ENCODE measurements around the gene DNAJB5. TPM values are rescaled to one million over a fixed set of nuclear protein-coding genes. Genes with fewer than 3 reads are reported as not detected.
A peak's percentile ranks its signal among the peaks of the same experiment; 100 is the strongest.

The DNAJB5 gene
- polyA plus RNA-seq, 1 of the 3 experiments (the other 2 are of a cell fraction): 3.3 TPM

- H3K27ac ChIP-seq (ENCODE audit: low read depth in 2 of 2, low read length in 1 of 2): peak overlapping the region in 1 of 2 experiments; percentile 82; a peak in 2 of 4 replicates
- no peaks in the 10 kb centered on the region for H3K36me3 ChIP-seq (replicated peaks in 1 of 2; ENCODE audit: control insufficient read depth in 1 of 2, insufficient read depth in 2 of 2, low read length in 1 of 2)
- no peaks in the 10 kb centered on the region for H3K9me3 ChIP-seq
- no peak overlapping the region for H3K4me3 ChIP-seq (ENCODE audit: low read depth in 2 of 2, low read length in 1 of 2)
- no peaks in the 10 kb centered on the region for H3K9me2 ChIP-seq
- TF ChIP-seq MXI1 (IDR thresholded peaks at IDR 0.05; ENCODE audit: low read depth, low read length) (peak; percentile 90), YY1 (IDR thresholded peaks at IDR 0.05; ENCODE audit: low read depth) (no peak)
- no peak overlapping the region for H3K4me2 ChIP-seq
- CTCF ChIA-PET: interaction anchor here (1.0 to 8.2 kb wide), 5 partner anchors 9 to 88 kb away, joined by 3 to 155 read pairs (median 25); no protein-coding TSS in a partner anchor
- H3K9ac ChIP-seq: no peak overlapping the region
- DNase-seq: peak; percentile 75
- peaks cover 4 to 53% of the 10 kb centered on the region in 2 experiments; a peak in 2 of 4 replicates for H3K4me1 ChIP-seq (ENCODE audit: control insufficient read depth in 1 of 2, insufficient read depth in 2 of 2, low read depth in 1 of 2, low read length in 1 of 2)
- POLR2A ChIA-PET: interaction anchor here (1.1 kb wide), 1 partner anchor 86 kb away, joined by 3 read pairs; the partner anchor contains the start of gene VCP
- peaks cover 3% of the 10 kb centered on the region; the same call in 1 of the 2 replicates for H3K79me2 ChIP-seq (ENCODE audit: insufficient read depth)
- no peaks in the 10 kb centered on the region for H3F3A ChIP-seq (replicated peaks; ENCODE audit: insufficient read depth)
- H2AFZ ChIP-seq (ENCODE audit: low read depth): no peak overlapping the region
- WGBS (ENCODE audit: low lambda C conversion rate): 36% methylated on average over 9 of the region's 9 CpGs
- H4K20me1 ChIP-seq (ENCODE audit: insufficient read depth): no peaks in the 10 kb centered on the region
- H3K27me3 ChIP-seq (ENCODE audit: insufficient read depth): no peaks in the 10 kb centered on the region; the same call in 1 of the 2 replicates
Measured at GRCh38 chr9:34986540-34987047, 3.0 kb upstream of the DNAJB5 start.

GRCh38 chr9:34987160-34987901, 2.2 kb upstream of the DNAJB5 start:
- peaks cover 11 to 57% of the 10 kb centered on the region in 2 experiments; a peak in 3 of 4 replicates for H3K4me1 ChIP-seq (ENCODE audit: control insufficient read depth in 1 of 2, insufficient read depth in 2 of 2, low read depth in 1 of 2, low read length in 1 of 2)
- 89% methylated on average over 7 of the region's 7 CpGs for WGBS (ENCODE audit: low lambda C conversion rate)

GRCh38 chr9:34988218-34989002, 1.1 kb upstream of the DNAJB5 start:
- POLR2A ChIA-PET: interaction anchor here (2.3 kb wide), 1 partner anchor 84 kb away, joined by 9 read pairs; the partner anchor contains the start of gene VCP
- Histone ChIP-seq H3K27me3 (ENCODE audit: insufficient read depth) (no peaks in the 10 kb centered on the region), H3K27ac (ENCODE audit: low read depth in 2 of 2, low read length in 1 of 2) (peak overlapping the region; percentile 51 to 95), H3K4me1 (ENCODE audit: control insufficient read depth in 1 of 2, insufficient read depth in 2 of 2, low read depth in 1 of 2, low read length in 1 of 2) (peaks cover 22 to 67% of the 10 kb centered on the region in 2 experiments; a peak in 3 of 4 replicates), H3K4me2 (peak overlapping the region; percentile 78), H4K20me1 (ENCODE audit: insufficient read depth) (no peaks in the 10 kb centered on the region), H3F3A (replicated peaks; ENCODE audit: insufficient read depth) (peaks cover 16% of the 10 kb centered on the region), H3K9me3 (no peaks in the 10 kb centered on the region), H3K79me2 (ENCODE audit: insufficient read depth) (peaks cover 3% of the 10 kb centered on the region; the same call in 1 of the 2 replicates), H3K36me3 (replicated peaks in 1 of 2; ENCODE audit: control insufficient read depth in 1 of 2, insufficient read depth in 2 of 2, low read length in 1 of 2) (no peaks in the 10 kb centered on the region), H2AFZ (ENCODE audit: low read depth) (peak overlapping the region; percentile 94), H3K9ac (peak overlapping the region; percentile 48; the same call in 1 of the 2 replicates), H3K4me3 (ENCODE audit: low read depth in 2 of 2, low read length in 1 of 2) (peak overlapping the region; percentile 58 to 94), H3K9me2 (no peaks in the 10 kb centered on the region)
- 47% methylated on average over 23 of the region's 25 CpGs for WGBS (ENCODE audit: low lambda C conversion rate)
- peak; percentile 54 for DNase-seq
- CTCF ChIA-PET: interaction anchor here (1.2 to 8.5 kb wide), 3 partner anchors 29 to 108 kb away, joined by 3 to 174 read pairs (median 8); partner anchors contain the start of gene PIGO
- peak; percentile 47 for TF ChIP-seq CHD2 (IDR thresholded peaks at IDR 0.05; ENCODE audit: low read length, partially characterized antibody)
- TF ChIP-seq TEAD4 (IDR thresholded peaks at IDR 0.05; ENCODE audit: borderline replicate concordance, insufficient read depth): no peak
- no peak for TF ChIP-seq USF2 (IDR thresholded peaks at IDR 0.05; ENCODE audit: borderline replicate concordance, low read depth, low read length)
- TF ChIP-seq USF1 (IDR thresholded peaks at IDR 0.05; ENCODE audit: borderline replicate concordance, low read depth): no peak

More at GRCh38 chr9:34987160-34987901, 2.2 kb upstream of the DNAJB5 start:
- ChIA-PET CTCF (interaction anchor here (1.0 to 8.2 kb wide), 2 partner anchors 10 to 89 kb away, joined by 3 to 155 read pairs; no protein-coding TSS in a partner anchor), POLR2A (interaction anchor here (1.1 kb wide), 1 partner anchor 85 kb away, joined by 3 read pairs; the partner anchor contains the start of gene VCP)
- Histone ChIP-seq H3K9me3 (no peaks in the 10 kb centered on the region), H3F3A (replicated peaks; ENCODE audit: insufficient read depth) (peaks cover 7% of the 10 kb centered on the region), H3K79me2 (ENCODE audit: insufficient read depth) (peaks cover 3% of the 10 kb centered on the region; the same call in 1 of the 2 replicates), H3K36me3 (replicated peaks in 1 of 2; ENCODE audit: control insufficient read depth in 1 of 2, insufficient read depth in 2 of 2, low read length in 1 of 2) (no peaks in the 10 kb centered on the region), H3K27ac (ENCODE audit: low read depth in 2 of 2, low read length in 1 of 2) (peak overlapping the region in 1 of 2 experiments; percentile 82; a peak in 2 of 4 replicates), H4K20me1 (ENCODE audit: insufficient read depth) (no peaks in the 10 kb centered on the region), H3K27me3 (ENCODE audit: insufficient read depth) (no peaks in the 10 kb centered on the region), H3K9ac (no peak overlapping the region), H3K4me2 (no peak overlapping the region), H3K9me2 (no peaks in the 10 kb centered on the region), H2AFZ (ENCODE audit: low read depth) (no peak overlapping the region), H3K4me3 (ENCODE audit: low read depth in 2 of 2, low read length in 1 of 2) (no peak overlapping the region)
- no peak for DNase-seq
- no peak for TF ChIP-seq EP300 (IDR thresholded peaks at IDR 0.05; ENCODE audit: borderline replicate concordance in 1 of 2, low read depth in 1 of 2, low read length in 1 of 2)
